PFSK-1 (cell line): ENCODE measurements around the gene CMTR2.

Experiments used
- POLR2AphosphoS5 ChIP-seq: IDR thresholded peaks from 2 replicates; pipeline ENCODE4 v1.6.1; 2012; ENCODE audit warnings: low read depth, mild to moderate bottlenecking, control low read depth, low read length, moderate library complexity
- REST ChIP-seq, 2 experiments: IDR thresholded peaks; 2 replicates each; pipeline versions ENCODE4 v1.6.1 to v1.8.0; 2011 to 2012; ENCODE audit warnings: low read depth in 2 of 2, low read length in 2 of 2, control low read depth in 1 of 2, inconsistent platforms in 1 of 2, mild to moderate bottlenecking in 1 of 2, moderate library complexity in 1 of 2; ENCODE audit not compliant: insufficient read depth in 1 of 2

DNA sequence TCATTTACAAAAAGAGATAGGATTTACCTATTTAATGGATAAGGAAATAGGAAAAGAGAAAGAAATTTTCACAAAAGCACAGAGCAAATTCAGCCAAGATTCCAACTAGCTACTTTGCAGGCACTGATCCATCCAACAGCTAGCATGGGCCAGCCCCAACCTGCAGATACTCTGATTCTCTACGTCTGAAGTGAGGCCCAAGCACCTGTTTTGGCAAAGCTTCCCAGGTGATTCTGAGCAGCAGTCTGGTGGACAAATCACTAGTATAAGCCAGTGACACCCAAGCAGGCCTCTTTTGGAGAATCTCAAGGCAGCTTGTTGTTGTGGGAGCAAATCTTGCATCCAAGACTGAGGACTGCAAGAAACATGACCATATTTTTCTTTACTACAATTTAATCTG lies 48.4 kb upstream of the CMTR2 start:
- TF ChIP-seq POLR2AphosphoS5 (no peak), REST (IDR thresholded peaks at IDR 0.05; ENCODE audit: insufficient read depth in 1 of 2, low read depth in 2 of 2, low read length in 2 of 2) (no peak)
